HEK293 (cell line): ENCODE results near the gene SAMD5.

Experiments
- CTCF ChIA-PET: fragments of 350-600 bp; formaldehyde crosslinking; extraction: SDS; loops from one replicate; lab custom pipeline; 2021; ENCODE audit warnings: antibody characterized with exemption; lab: Yijun Ruan, JAX
- POLR2A ChIA-PET: fragments of 300-600 bp; formaldehyde crosslinking; extraction: SDS; loops from one replicate; lab custom pipeline; 2020; ENCODE audit warnings: antibody characterized with exemption, inconsistent platforms; lab: Yijun Ruan, JAX
- H3K27ac ChIP-seq: fragments of 200-500 bp; sonication (Bioruptor generic); 2 replicates; pipeline ENCODE4 v1.5.1; 2014; ENCODE audit warnings: low read depth, low read length, control low read depth, inconsistent platforms; ENCODE audit errors: extremely low read depth
- H3K36me3 ChIP-seq, 2 experiments: fragments of 200-500 bp in 1 of 2; sonication (Bioruptor generic) in 1 of 2; 1 replicate in 1 of 2; 2 replicates in 1 of 2; pipeline ENCODE4 v1.5.1; 2014 to 2017; ENCODE audit warnings: inconsistent platforms in 2 of 2, low read length in 2 of 2; ENCODE audit not compliant: control insufficient read depth in 2 of 2, insufficient read depth in 1 of 2
- H3K4me1 ChIP-seq: fragments of 200-500 bp; sonication (Bioruptor generic); 2 replicates; pipeline ENCODE4 v1.5.1; 2014; ENCODE audit warnings: mild to moderate bottlenecking, low read length, inconsistent platforms; ENCODE audit not compliant: control insufficient read depth, insufficient read depth
- H3K4me3 ChIP-seq: 2 replicates; pipeline ENCODE4 v1.5.1; 2011; ENCODE audit warnings: low read depth, mild to moderate bottlenecking, control low read depth, low read length, moderate library complexity
- H3K9me3 ChIP-seq: fragments of 200-500 bp; sonication (Bioruptor generic); 2 replicates; pipeline ENCODE4 v1.5.1; 2014; ENCODE audit warnings: low read depth, low read length, inconsistent platforms; ENCODE audit not compliant: control insufficient read depth, insufficient read depth
- PRDM1 ChIP-seq: fragments of 450-650 bp; formaldehyde crosslinking; IDR thresholded peaks from 2 replicates; pipeline ENCODE4; 2016; ENCODE audit warnings: missing biosample characterization, missing genetic modification characterization
- SETDB1 ChIP-seq: IDR thresholded peaks from one replicate; pipeline ENCODE4 v1.6.1; 2017; ENCODE audit warnings: mild to moderate bottlenecking, low read length, moderate library complexity, mixed read lengths; ENCODE audit not compliant: insufficient read length
- ZFP3 ChIP-seq: fragments of 450-650 bp; formaldehyde crosslinking; IDR thresholded peaks from 2 replicates; pipeline ENCODE4 v1.5.1; 2016; ENCODE audit warnings: low read depth, missing biosample characterization, missing genetic modification characterization
- ZNF132 ChIP-seq: fragments of 450-650 bp; formaldehyde crosslinking; IDR thresholded peaks from 2 replicates; pipeline ENCODE4 v1.5.1; 2017; ENCODE audit warnings: missing biosample characterization, missing genetic modification characterization, borderline replicate concordance
- ZNF155 ChIP-seq: fragments of 450-650 bp; formaldehyde crosslinking; IDR thresholded peaks from 2 replicates; pipeline ENCODE4 v1.5.1; 2016; ENCODE audit warnings: missing biosample characterization, missing genetic modification characterization
- ZNF169 ChIP-seq: fragments of 450-650 bp; formaldehyde crosslinking; IDR thresholded peaks from 2 replicates; pipeline ENCODE4 v1.5.1; 2016; ENCODE audit warnings: missing biosample characterization, missing genetic modification characterization
- ZNF214 ChIP-seq: fragments of 450-650 bp; formaldehyde crosslinking; IDR thresholded peaks from 2 replicates; pipeline ENCODE4 v1.5.1; 2017; ENCODE audit warnings: missing biosample characterization, mild to moderate bottlenecking, missing genetic modification characterization, borderline replicate concordance
- ZNF221 ChIP-seq: fragments of 450-650 bp; formaldehyde crosslinking; IDR thresholded peaks from 2 replicates; pipeline ENCODE4 v1.5.1; 2017; ENCODE audit warnings: missing biosample characterization, missing genetic modification characterization, borderline replicate concordance
- ZNF324 ChIP-seq: fragments of 450-650 bp; formaldehyde crosslinking; IDR thresholded peaks from 2 replicates; pipeline ENCODE4 v1.5.1; 2016; ENCODE audit warnings: missing biosample characterization, missing genetic modification characterization
- ZNF416 ChIP-seq: fragments of 450-650 bp; formaldehyde crosslinking; IDR thresholded peaks from 2 replicates; pipeline ENCODE4 v1.5.1; 2016; ENCODE audit warnings: missing biosample characterization, missing genetic modification characterization
- ZNF530 ChIP-seq: fragments of 450-650 bp; formaldehyde crosslinking; IDR thresholded peaks from 2 replicates; pipeline ENCODE4 v1.5.1; 2016; ENCODE audit warnings: low read depth, missing biosample characterization, missing genetic modification characterization
- ZNF549 ChIP-seq: fragments of 450-650 bp; IDR thresholded peaks from 2 replicates; pipeline ENCODE4 v1.5.1; 2018; ENCODE audit warnings: missing biosample characterization, missing genetic modification characterization, mild to moderate bottlenecking, inconsistent platforms, moderate library complexity
- ZNF776 ChIP-seq: fragments of 450-650 bp; formaldehyde crosslinking; IDR thresholded peaks from 2 replicates; pipeline ENCODE4 v1.5.0; 2017; ENCODE audit warnings: missing biosample characterization, missing genetic modification characterization, borderline replicate concordance
- ZNF837 ChIP-seq: fragments of 450-650 bp; formaldehyde crosslinking; IDR thresholded peaks from 2 replicates; pipeline ENCODE4 v1.5.1; 2016; ENCODE audit warnings: missing biosample characterization, missing genetic modification characterization
- TF ChIP-seq, protein P1 (sequence below): sonication (generic); formaldehyde crosslinking; IDR thresholded peaks from 2 replicates; pipeline ENCODE4 v1.8.1; 2022; ENCODE audit warnings: mild to moderate bottlenecking, moderate library complexity, missing genetic modification reagents
- TF ChIP-seq, protein P2 (sequence below): fragments of 450-650 bp; formaldehyde crosslinking; IDR thresholded peaks from 2 replicates; pipeline ENCODE4 v1.5.1; 2016; ENCODE audit warnings: missing biosample characterization, missing genetic modification characterization, low read depth
- TF ChIP-seq, protein P3 (sequence below): fragments of 450-650 bp; formaldehyde crosslinking; IDR thresholded peaks from 2 replicates; pipeline ENCODE4 v1.5.1; 2016; ENCODE audit warnings: missing biosample characterization, missing genetic modification characterization
- TF ChIP-seq, protein P4 (sequence below): fragments of 450-650 bp; formaldehyde crosslinking; IDR thresholded peaks from 2 replicates; pipeline ENCODE4 v1.5.1; 2016; ENCODE audit warnings: missing biosample characterization, missing genetic modification characterization
- TF ChIP-seq, protein P5 (sequence below): fragments of 450-650 bp; formaldehyde crosslinking; IDR thresholded peaks from 2 replicates; pipeline ENCODE4 v1.5.1; 2016; ENCODE audit warnings: missing biosample characterization, missing genetic modification characterization
- TF ChIP-seq, protein P6 (sequence below): fragments of 450-650 bp; formaldehyde crosslinking; IDR thresholded peaks from 2 replicates; pipeline ENCODE4 v1.5.1; 2016; ENCODE audit warnings: missing biosample characterization, missing genetic modification characterization

Gene SAMD5

DNA sequence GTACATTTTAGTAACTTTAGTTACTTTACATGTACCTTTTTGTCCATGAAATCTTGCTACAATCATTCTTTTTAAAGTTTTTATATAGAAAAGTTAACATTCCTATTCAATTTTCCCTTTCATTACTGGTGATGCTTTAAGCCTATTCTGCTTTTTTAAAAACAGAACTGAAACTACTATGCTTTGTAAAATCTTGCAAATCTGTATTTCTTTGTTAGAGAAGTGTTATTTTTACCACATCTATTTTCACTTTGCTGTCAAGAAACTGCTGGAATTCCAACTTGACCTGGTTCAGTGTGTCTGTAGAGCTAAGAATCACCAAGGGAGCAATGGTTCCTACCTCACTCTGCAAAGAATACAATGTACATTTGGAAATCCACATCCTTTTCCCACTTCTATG is 21.8 kb upstream of the SAMD5 start (continued):
- TF ChIP-seq ZNF324 (tag by site-specific recombination) (no peak), ZFP3 (tag by site-specific recombination) (no peak)
- TF ChIP-seq, protein P1, sequence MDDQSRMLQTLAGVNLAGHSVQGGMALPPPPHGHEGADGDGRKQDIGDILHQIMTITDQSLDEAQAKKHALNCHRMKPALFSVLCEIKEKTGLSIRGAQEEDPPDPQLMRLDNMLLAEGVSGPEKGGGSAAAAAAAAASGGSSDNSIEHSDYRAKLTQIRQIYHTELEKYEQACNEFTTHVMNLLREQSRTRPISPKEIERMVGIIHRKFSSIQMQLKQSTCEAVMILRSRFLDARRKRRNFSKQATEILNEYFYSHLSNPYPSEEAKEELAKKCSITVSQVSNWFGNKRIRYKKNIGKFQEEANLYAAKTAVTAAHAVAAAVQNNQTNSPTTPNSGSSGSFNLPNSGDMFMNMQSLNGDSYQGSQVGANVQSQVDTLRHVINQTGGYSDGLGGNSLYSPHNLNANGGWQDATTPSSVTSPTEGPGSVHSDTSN (CRISPR knock-in tag), result no peak
- TF ChIP-seq, protein P2, sequence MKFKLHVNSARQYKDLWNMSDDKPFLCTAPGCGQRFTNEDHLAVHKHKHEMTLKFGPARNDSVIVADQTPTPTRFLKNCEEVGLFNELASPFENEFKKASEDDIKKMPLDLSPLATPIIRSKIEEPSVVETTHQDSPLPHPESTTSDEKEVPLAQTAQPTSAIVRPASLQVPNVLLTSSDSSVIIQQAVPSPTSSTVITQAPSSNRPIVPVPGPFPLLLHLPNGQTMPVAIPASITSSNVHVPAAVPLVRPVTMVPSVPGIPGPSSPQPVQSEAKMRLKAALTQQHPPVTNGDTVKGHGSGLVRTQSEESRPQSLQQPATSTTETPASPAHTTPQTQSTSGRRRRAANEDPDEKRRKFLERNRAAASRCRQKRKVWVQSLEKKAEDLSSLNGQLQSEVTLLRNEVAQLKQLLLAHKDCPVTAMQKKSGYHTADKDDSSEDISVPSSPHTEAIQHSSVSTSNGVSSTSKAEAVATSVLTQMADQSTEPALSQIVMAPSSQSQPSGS (tag by site-specific recombination), result no peak

DNA sequence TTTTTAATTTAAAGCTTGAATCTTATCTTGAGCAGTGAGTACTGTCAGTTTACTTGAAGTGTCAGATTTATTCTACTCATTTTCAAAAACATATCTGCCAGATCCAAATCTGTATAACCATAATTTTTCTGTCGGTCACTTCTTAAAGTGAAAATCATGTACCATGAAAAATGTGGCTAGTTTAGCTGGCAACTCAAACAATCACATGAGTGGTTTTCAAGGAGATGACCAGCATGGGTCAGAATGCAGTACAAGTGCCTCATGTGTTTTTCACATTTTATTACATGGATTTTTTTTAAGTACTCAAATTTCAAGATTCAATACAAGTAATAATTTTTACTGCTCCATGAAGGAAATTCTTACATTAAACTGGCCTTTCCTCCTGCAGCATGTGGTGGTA is 11.0 kb upstream of the SAMD5 start:
- no peak overlapping the region for H3K27ac ChIP-seq
- H3K36me3 ChIP-seq, result no peaks in the 10 kb centered on the region
- ChIA-PET CTCF (no interaction called here), POLR2A (no interaction called here)
- H3K4me1 ChIP-seq, result no peaks in the 10 kb centered on the region
- H3K9me3 ChIP-seq, result no peaks in the 10 kb centered on the region
- no peak for TF ChIP-seq ZNF221 (tag by site-specific recombination)
- TF ChIP-seq, protein P3, sequence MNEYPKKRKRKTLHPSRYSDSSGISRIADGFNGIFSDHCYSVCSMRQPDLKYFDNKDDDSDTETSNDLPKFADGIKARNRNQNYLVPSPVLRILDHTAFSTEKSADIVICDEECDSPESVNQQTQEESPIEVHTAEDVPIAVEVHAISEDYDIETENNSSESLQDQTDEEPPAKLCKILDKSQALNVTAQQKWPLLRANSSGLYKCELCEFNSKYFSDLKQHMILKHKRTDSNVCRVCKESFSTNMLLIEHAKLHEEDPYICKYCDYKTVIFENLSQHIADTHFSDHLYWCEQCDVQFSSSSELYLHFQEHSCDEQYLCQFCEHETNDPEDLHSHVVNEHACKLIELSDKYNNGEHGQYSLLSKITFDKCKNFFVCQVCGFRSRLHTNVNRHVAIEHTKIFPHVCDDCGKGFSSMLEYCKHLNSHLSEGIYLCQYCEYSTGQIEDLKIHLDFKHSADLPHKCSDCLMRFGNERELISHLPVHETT (tag by site-specific recombination), result no peak
- no peak for TF ChIP-seq ZNF169 (tag by site-specific recombination)
- no peak for TF ChIP-seq ZNF776 (tag by site-specific recombination)
- TF ChIP-seq, protein P4, sequence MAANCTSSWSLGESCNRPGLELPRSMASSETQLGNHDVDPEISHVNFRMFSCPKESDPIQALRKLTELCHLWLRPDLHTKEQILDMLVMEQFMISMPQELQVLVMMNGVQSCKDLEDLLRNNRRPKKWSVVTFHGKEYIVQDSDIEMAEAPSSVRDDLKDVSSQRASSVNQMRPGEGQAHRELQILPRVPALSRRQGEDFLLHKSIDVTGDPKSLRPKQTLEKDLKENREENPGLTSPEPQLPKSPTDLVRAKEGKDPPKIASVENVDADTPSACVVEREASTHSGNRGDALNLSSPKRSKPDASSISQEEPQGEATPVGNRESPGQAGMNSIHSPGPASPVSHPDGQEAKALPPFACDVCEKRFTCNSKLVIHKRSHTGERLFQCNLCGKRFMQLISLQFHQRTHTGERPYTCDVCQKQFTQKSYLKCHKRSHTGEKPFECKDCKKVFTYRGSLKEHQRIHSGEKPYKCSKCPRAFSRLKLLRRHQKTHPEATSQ (tag by site-specific recombination), result no peak
- no peak for TF ChIP-seq ZNF132 (tag by site-specific recombination)
- TF ChIP-seq ZNF155 (tag by site-specific recombination), result no peak
- TF ChIP-seq, protein P5, sequence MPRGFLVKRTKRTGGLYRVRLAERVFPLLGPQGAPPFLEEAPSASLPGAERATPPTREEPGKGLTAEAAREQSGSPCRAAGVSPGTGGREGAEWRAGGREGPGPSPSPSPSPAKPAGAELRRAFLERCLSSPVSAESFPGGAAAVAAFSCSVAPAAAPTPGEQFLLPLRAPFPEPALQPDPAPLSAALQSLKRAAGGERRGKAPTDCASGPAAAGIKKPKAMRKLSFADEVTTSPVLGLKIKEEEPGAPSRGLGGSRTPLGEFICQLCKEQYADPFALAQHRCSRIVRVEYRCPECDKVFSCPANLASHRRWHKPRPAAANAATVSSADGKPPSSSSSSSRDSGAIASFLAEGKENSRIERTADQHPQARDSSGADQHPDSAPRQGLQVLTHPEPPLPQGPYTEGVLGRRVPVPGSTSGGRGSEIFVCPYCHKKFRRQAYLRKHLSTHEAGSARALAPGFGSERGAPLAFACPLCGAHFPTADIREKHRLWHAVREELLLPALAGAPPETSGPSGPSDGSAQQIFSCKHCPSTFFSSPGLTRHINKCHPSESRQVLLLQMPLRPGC (tag by site-specific recombination), result no peak
- TF ChIP-seq SETDB1, result no peak
- TF ChIP-seq ZNF416 (tag by site-specific recombination), result no peak
- TF ChIP-seq PRDM1 (tag by site-specific recombination), result no peak
- no peak for TF ChIP-seq ZNF214 (tag by site-specific recombination)
- TF ChIP-seq ZNF530 (tag by site-specific recombination), result no peak
- no peak for TF ChIP-seq ZNF549 (tag by site-specific recombination)
- TF ChIP-seq, protein P6, sequence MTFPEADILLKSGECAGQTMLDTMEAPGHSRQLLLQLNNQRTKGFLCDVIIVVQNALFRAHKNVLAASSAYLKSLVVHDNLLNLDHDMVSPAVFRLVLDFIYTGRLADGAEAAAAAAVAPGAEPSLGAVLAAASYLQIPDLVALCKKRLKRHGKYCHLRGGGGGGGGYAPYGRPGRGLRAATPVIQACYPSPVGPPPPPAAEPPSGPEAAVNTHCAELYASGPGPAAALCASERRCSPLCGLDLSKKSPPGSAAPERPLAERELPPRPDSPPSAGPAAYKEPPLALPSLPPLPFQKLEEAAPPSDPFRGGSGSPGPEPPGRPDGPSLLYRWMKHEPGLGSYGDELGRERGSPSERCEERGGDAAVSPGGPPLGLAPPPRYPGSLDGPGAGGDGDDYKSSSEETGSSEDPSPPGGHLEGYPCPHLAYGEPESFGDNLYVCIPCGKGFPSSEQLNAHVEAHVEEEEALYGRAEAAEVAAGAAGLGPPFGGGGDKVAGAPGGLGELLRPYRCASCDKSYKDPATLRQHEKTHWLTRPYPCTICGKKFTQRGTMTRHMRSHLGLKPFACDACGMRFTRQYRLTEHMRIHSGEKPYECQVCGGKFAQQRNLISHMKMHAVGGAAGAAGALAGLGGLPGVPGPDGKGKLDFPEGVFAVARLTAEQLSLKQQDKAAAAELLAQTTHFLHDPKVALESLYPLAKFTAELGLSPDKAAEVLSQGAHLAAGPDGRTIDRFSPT (tag by site-specific recombination), result no peak
- no peak for TF ChIP-seq ZNF837 (tag by site-specific recombination)
- H3K4me3 ChIP-seq, result no peak overlapping the region
